Activated naive CD4-positive, alpha-beta T cell treated with anti-CD3 and anti-CD28 coated beads, Interleukin-2, amount 50 U/mL, for 72 hours (primary cell): ENCODE data around the gene TUNAR. TPM values are rescaled to one million over a fixed set of nuclear protein-coding genes. Genes with fewer than 3 reads are reported as not detected.

ENCODE experiments used
- ATAC-seq, 2 donors: fragments of 150-1000 bp; cut with Tn5 transposase; 2 replicates each; pipeline ENCODE4 v1.10.0; 2021; ENCODE audit warnings: mild to moderate bottlenecking in 2 of 2, moderate library complexity in 2 of 2
- DNase-seq, 2 donors: peaks; one replicate each; pipeline ENCODE4 v3.0.0; 2021 to 2022; ENCODE audit warnings: low spot score in 2 of 2
- H3K27ac Mint-ChIP-seq, 2 donors: one replicate each; pipeline ENCODE4 v1.8.0; 2022; ENCODE audit warnings: mild to moderate bottlenecking in 2 of 2, mixed read lengths in 2 of 2
- H3K36me3 Mint-ChIP-seq, 2 donors: one replicate each; pipeline ENCODE4 v1.8.0; 2022; ENCODE audit warnings: mixed read lengths in 2 of 2
- H3K9me3 Mint-ChIP-seq, 2 donors: one replicate each; pipeline ENCODE4 v1.8.0; 2022; ENCODE audit warnings: mixed read lengths in 2 of 2
- total RNA-seq, 2 donors: library from RNA; stranded (reverse); gene quantifications; one replicate each; pipeline ENCODE4 v1.2.3, GENCODE V29; 2022

The TUNAR gene
- total RNA-seq: not detected

DNA sequence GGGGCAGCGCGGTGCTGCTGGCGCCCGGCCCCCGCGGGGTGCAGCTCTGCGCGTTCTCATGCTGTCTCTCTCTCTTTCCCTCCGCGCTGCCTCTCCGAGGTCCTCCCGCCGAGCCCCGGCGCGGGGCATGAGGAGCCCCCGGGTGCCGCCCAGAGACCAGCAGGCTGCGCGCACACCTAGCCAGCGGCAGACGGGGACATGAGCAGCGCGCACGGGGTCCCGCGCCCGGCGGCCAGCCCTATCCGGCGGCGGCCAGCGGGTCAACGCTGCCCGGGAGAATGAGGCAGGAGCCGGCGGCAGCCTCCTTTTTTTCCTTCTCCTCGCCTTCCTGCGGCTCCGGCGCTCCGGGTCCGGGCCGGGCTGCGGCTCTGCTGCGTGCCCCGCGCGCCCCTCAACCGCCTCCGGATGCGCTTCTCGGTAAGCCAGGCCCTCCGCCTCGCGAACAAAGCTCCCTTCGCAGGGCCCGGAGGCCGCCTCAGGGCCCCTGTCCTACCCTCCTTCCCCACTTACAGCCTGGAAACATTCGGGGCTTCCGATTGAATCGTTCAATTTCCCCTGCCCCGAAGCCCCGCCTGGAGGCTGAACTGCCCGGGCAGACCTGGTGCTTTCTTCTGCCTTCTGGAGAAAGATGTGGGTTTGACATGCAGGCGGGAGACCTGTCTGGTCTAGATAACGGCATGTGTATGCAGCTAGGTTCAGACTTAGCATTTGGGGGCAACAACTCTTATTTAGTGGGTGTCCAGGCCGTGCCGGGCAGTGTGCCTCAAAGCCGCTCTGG is at the start of gene TUNAR:
Gene TUNAR (plus strand): TSS at position 72 of the 778 bp plus-strand sequence.
- Mint-ChIP-seq H3K9me3 (no peaks in the 10 kb centered on the region), H3K27ac (no peak within 1 kb of the TSS), H3K36me3 (peaks cover 0 to 7% of the 10 kb centered on the region in 2 donors)
- ATAC-seq (peak in 1 of 2 donors; percentile 11), DNase-seq (no peak)

DNA sequence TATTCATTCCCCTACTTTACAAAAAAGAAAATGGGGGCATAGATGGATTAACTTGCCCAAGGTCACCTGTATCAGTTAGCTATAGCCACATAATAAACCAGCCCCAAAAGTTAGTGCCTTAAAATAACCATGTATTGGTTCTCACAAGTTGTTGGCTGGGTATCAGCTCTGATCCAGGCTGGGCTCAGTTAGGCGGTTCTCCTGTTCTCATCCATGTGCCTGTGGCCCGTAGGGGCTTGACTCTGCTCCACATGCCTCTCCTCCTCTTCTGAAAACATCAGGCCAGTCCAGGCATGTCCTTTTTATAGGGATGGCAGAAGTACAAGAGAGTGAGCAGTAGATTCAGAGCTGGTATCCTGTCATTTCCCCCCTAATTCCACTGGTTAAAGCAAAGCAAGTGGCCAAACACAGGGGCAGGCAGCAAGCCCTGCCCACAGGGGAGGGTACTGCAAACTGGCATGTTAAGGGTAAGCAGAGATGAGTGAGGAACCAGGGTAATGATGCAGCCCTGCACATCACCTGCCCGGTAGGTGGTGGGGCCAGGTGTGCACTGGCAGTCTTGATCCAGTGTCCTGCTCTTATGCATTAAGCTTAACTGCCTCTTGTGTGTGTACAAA is 47.9 kb upstream of the TUNAR start:
- Mint-ChIP-seq H3K27ac (no peak overlapping the region), H3K36me3 (no peaks in the 10 kb centered on the region), H3K9me3 (no peaks in the 10 kb centered on the region)
- DNase-seq: no peak
- no peak for ATAC-seq

DNA sequence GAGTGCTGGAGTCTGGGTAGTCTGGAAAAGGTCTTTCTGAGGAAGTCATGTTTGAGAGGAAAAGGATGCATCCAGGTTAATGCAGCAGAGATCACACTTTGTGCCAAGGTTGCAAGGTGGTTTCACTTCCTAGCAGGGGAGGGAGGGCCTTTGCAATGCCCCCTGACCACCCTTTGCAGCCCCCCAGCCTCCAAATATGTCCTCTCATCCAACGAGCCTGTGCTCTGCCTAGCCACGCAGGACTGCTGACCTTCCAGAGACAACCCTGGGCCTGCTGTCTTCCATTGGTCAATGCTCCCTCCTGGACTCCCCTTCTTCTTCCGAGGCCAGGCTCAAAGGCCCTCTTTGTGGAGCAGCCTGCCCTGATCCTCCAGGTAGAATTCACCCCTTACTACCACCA is 47.3 kb upstream of the TUNAR start:
- Mint-ChIP-seq H3K27ac (no peak overlapping the region), H3K36me3 (no peaks in the 10 kb centered on the region), H3K9me3 (no peaks in the 10 kb centered on the region)
- ATAC-seq (no peak), DNase-seq (no peak)

- no peak for DNase-seq
- H3K9me3 Mint-ChIP-seq: peaks cover 2% of the 10 kb centered on the region in 2 donors
- H3K36me3 Mint-ChIP-seq: no peaks in the 10 kb centered on the region
- no peak for ATAC-seq
- no peak overlapping the region for H3K27ac Mint-ChIP-seq
Observed at GRCh38 chr14:95830386-95830785, 46.2 kb upstream of the TUNAR start.

DNA sequence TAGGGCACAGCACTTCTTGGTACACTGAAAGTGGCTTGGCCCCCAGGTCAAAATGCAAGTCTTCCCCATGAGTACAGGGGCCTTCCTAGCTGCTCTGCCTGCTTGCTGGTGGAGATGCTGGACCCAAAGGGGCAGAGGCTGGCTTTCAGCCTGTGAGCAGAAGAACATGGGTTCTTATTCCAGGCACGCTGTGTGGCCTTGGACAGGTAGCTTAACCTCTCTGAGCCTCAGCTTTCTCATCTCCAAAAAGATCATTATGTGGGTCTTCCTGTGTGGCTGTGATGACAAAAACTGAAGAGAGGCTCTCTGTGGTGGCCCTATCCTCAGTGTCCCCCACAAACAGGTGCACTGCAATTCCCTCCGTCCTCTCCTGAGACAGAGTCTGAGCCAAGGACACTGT is 45.6 kb upstream of the TUNAR start:
- H3K27ac Mint-ChIP-seq: no peak overlapping the region
- H3K9me3 Mint-ChIP-seq: peaks cover 5 to 6% of the 10 kb centered on the region in 2 donors
- no peaks in the 10 kb centered on the region for H3K36me3 Mint-ChIP-seq
- DNase-seq (no peak), ATAC-seq (no peak)

DNA sequence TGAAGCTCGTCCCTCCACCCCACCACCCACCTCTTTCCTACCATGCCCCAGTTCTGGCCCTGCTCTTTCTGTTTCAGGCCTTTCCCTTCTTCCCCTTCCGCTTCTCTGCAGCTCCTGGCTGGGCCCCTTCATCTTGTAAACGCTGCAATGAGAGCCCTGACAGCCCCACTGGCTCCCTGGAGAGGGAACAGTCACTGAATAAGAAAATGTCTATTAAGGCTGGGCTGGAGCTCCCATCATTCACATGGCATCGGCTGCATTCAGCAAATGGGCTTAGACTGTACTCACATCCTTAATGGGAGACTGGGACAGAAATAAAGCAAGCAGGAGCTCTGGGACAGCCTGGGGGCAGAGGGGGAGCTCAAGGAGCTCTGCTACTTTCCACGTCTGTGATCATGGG is 45.2 kb upstream of the TUNAR start:
- DNase-seq (no peak), ATAC-seq (no peak)
- peaks cover 5 to 6% of the 10 kb centered on the region in 2 donors for H3K9me3 Mint-ChIP-seq
- no peaks in the 10 kb centered on the region for H3K36me3 Mint-ChIP-seq
- H3K27ac Mint-ChIP-seq: no peak overlapping the region

- no peak overlapping the region for H3K27ac Mint-ChIP-seq
- ATAC-seq (no peak), DNase-seq (no peak)
- peaks cover 5 to 6% of the 10 kb centered on the region in 2 donors for H3K9me3 Mint-ChIP-seq
- H3K36me3 Mint-ChIP-seq: no peaks in the 10 kb centered on the region
Observed at GRCh38 chr14:95832012-95832411, 44.6 kb upstream of the TUNAR start.

DNA sequence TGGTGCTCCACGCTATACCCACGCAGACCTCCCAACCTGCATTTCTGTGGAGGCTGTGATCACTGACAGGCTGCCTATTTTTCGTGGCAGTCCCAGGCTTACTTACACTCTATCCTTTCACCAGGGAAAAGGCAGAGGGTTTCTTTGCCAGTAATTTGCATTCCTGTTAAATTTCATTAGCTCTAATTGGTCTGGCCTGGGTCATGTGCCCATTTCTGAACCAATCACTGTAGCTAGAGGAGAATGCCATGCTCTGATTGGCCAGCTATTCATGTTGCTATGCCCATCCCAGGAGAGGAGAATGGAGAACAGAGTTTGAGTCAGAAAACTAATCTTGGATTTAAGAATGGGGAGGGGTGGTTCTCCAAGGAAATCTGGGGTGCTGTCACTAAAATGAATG is 43.2 kb upstream of the TUNAR start:
- no peaks in the 10 kb centered on the region for H3K36me3 Mint-ChIP-seq
- DNase-seq: no peak
- ATAC-seq: no peak
- H3K9me3 Mint-ChIP-seq: peaks cover 5 to 6% of the 10 kb centered on the region in 2 donors
- H3K27ac Mint-ChIP-seq: no peak overlapping the region

DNA sequence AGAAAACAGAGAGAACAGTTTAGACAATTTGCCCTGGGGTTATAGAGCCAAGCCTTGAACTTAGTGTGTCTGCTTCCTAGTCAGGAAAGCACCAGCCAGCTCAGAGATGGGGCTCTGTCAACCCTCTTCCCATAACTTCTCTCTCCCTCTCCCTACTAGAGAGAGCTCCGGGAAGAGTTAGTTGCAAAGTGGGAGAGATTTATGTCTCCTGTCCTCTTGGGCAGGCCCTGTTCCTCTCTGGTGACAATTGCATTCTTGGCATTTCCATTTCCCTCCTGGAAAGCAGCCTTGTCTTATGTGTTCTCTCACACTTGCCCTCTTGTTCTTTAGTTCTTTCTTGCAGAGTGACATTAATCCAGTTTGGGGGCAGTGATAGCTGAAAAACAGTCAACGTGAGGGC is 42.1 kb upstream of the TUNAR start:
- Mint-ChIP-seq H3K9me3 (peaks cover 5 to 6% of the 10 kb centered on the region in 2 donors), H3K27ac (peak overlapping the region in 1 of 2 donors; percentile 53)
- no peak for DNase-seq

GRCh38 chr14:95835121-95835730 is 41.4 kb upstream of the TUNAR start:
- Mint-ChIP-seq H3K9me3 (peaks cover 5 to 6% of the 10 kb centered on the region in 2 donors), H3K36me3 (no peaks in the 10 kb centered on the region), H3K27ac (peak overlapping the region in 1 of 2 donors; percentile 53)
- ATAC-seq: peak; percentile 96 to 97
- DNase-seq: peak in 1 of 2 donors; percentile 14

More for the DNA sequence above, 42.1 kb upstream of the TUNAR start:
- no peaks in the 10 kb centered on the region for H3K36me3 Mint-ChIP-seq
- no peak for ATAC-seq

- ATAC-seq: no peak
- Mint-ChIP-seq H3K9me3 (peaks cover 5 to 6% of the 10 kb centered on the region in 2 donors), H3K27ac (no peak overlapping the region), H3K36me3 (no peaks in the 10 kb centered on the region)
- no peak for DNase-seq
Observed at GRCh38 chr14:95838862-95839261, 37.8 kb upstream of the TUNAR start.

DNA sequence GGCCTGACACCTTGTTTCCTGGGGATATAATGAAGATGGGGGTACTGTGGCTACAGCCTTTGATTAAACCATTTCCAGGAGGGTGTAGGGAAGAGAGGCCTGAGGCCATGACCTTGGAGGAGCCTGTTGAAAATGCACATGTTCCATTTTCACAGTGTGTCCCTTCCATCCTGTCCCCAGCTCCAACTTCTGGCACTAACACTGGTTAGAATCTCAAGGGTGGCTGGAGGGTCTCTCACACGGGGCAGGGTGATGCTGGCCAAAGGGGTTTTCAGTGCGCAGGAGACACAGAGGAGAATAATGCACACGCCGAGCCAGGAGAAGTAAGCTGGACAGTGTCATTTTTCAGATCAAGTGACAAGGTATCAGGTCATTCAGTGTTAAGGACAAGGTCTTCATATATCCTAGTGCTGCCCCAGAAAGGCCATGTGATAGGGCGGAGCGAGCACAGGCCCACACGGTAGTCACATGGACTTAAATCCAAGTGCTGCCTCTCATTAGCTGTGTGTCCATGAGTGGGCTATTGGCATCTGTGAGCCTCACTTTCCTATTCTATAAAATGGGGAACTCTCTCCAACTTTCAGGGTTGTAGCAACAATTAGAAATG is 36.4 kb upstream of the TUNAR start:
- peaks cover 5 to 6% of the 10 kb centered on the region in 2 donors for H3K9me3 Mint-ChIP-seq

DNA sequence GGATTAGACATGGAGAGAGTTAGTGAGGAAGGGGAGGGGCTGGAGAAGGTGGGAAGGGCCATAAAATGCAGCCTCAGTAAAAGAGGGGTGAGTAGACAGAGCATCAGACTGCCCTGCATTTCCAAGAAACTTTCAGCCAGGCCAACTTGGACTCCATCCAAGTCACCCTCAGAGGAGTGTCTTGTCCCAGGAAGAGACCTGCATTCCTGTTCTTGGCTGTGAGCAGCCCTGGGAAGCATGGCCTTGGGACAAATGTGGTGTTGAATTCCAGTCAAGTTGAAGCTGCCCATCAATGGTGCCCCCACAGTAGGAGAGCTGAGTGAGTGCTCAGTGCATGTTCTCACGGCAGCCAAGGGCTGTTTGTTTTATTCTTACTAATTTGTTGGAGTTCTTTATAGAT is 35.0 kb upstream of the TUNAR start:
- DNase-seq (no peak), ATAC-seq (no peak)
- H3K27ac Mint-ChIP-seq: no peak overlapping the region
- no peaks in the 10 kb centered on the region for H3K9me3 Mint-ChIP-seq
- H3K36me3 Mint-ChIP-seq: no peaks in the 10 kb centered on the region

More for the DNA sequence above, 36.4 kb upstream of the TUNAR start:
- Mint-ChIP-seq H3K27ac (no peak overlapping the region), H3K36me3 (no peaks in the 10 kb centered on the region)
- DNase-seq: no peak
- no peak for ATAC-seq

- H3K9me3 Mint-ChIP-seq: peaks cover 3 to 4% of the 10 kb centered on the region in 2 donors
- DNase-seq (no peak), ATAC-seq (no peak)
Observed at GRCh38 chr14:95849761-95850160, 26.9 kb upstream of the TUNAR start.

GRCh38 chr14:95850429-95850828 is 26.2 kb upstream of the TUNAR start:
- DNase-seq (no peak), ATAC-seq (no peak)
- no peaks in the 10 kb centered on the region for H3K36me3 Mint-ChIP-seq
- peaks cover 3 to 4% of the 10 kb centered on the region in 2 donors for H3K9me3 Mint-ChIP-seq
- H3K27ac Mint-ChIP-seq: no peak overlapping the region

More at GRCh38 chr14:95849761-95850160, 26.9 kb upstream of the TUNAR start:
- Mint-ChIP-seq H3K36me3 (no peaks in the 10 kb centered on the region), H3K27ac (no peak overlapping the region)

DNA sequence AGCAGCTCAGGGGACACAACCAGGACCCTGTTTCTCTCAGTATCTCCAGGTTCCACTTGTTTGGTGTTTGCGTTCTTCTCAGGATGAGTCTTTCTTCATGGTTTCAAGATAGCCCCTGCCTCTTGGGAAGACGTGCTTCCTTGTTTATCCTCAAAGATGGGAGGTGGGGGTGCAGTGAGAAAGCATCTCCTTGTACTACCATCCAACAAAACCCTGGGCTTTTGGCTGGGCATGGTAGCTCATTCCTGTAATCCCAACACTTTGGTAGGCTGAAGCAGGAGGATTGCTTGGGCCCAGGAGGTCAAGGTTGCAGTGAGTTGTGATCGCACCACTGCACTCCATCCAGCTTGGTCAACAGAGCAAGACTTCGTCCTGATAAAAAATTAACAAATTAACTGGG is 21.0 kb upstream of the TUNAR start:
- no peak for DNase-seq
- Mint-ChIP-seq H3K9me3 (peaks cover 0 to 4% of the 10 kb centered on the region in 2 donors), H3K36me3 (no peaks in the 10 kb centered on the region), H3K27ac (no peak overlapping the region)
- no peak for ATAC-seq

- Mint-ChIP-seq H3K27ac (no peak overlapping the region), H3K36me3 (no peaks in the 10 kb centered on the region), H3K9me3 (no peaks in the 10 kb centered on the region)
- no peak for ATAC-seq
- no peak for DNase-seq
Observed at GRCh38 chr14:95857275-95857674, 19.4 kb upstream of the TUNAR start.
